DND-41 (cell line): Measurements from ENCODE around the gene DOCK3.

ENCODE experiments used
- EZH2 ChIP-seq: IDR thresholded peaks from 3 replicates; pipeline ENCODE4 v1.6.1; 2012; ENCODE audit warnings: borderline replicate concordance, low read depth, mild to moderate bottlenecking, moderate library complexity, low read length, inconsistent platforms; ENCODE audit not compliant: severe bottlenecking
- TF ChIP-seq, protein P1 (sequence below): IDR thresholded peaks from 2 replicates; pipeline ENCODE4 v1.5.1; 2012; ENCODE audit warnings: borderline replicate concordance, low read length, moderate library complexity, mild to moderate bottlenecking; ENCODE audit not compliant: poor library complexity, severe bottlenecking; ENCODE audit errors: extremely low read depth

DNA sequence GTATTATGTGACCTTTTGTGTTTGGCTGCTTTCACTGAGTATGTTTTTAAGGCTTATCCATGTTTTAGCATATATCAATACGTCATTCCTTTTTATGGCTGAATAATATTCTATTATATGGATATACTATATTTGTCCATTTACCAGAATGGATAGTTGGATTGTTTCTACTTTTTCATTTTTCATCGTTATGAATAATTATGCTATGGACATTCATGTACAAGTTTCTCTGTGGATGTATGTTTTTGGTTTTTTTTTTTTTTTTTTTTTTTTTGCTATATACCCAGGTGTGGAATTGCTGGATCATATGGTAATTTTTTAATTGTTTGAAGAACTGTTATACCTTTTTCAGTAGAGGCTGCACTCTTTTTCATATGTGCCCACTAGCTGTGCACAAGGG lies 23.5 kb downstream of the DOCK3 start:
- TF ChIP-seq, protein P1, sequence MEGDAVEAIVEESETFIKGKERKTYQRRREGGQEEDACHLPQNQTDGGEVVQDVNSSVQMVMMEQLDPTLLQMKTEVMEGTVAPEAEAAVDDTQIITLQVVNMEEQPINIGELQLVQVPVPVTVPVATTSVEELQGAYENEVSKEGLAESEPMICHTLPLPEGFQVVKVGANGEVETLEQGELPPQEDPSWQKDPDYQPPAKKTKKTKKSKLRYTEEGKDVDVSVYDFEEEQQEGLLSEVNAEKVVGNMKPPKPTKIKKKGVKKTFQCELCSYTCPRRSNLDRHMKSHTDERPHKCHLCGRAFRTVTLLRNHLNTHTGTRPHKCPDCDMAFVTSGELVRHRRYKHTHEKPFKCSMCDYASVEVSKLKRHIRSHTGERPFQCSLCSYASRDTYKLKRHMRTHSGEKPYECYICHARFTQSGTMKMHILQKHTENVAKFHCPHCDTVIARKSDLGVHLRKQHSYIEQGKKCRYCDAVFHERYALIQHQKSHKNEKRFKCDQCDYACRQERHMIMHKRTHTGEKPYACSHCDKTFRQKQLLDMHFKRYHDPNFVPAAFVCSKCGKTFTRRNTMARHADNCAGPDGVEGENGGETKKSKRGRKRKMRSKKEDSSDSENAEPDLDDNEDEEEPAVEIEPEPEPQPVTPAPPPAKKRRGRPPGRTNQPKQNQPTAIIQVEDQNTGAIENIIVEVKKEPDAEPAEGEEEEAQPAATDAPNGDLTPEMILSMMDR: no peak
- no peak for TF ChIP-seq EZH2
